Natural killer cell (primary cell): ENCODE measurements around the gene IRF4. TPM values are rescaled to one million over a fixed set of nuclear protein-coding genes. Genes with fewer than 3 reads are reported as not detected.

Experiments used
- ATAC-seq, 3 donors: fragments of 150-1000 bp in 2 of 3; fragments of 200-7000 bp in 1 of 3; cut with Tn5 transposase; 1 replicate in 1 of 3; 2 replicates in 2 of 3; pipeline ENCODE4 v1.10.0; 2021; ENCODE audit warnings: mild to moderate bottlenecking in 2 of 3, moderate library complexity in 2 of 3
- DNase-seq, 2 donors: peaks; one replicate each; pipeline versions ENCODE4 v3.0.0 to v3.0.0-alpha.2; 2013 to 2021; ENCODE audit warnings: mixed read lengths in 1 of 2
- H3K27ac ChIP-seq: one replicate; pipeline ENCODE4 v1.5.1; 2013; ENCODE audit warnings: mild to moderate bottlenecking, low read length
- H3K27me3 ChIP-seq: one replicate; pipeline ENCODE4 v1.6.1; 2013; ENCODE audit warnings: low read length; ENCODE audit not compliant: control insufficient read depth, insufficient read depth
- H3K36me3 ChIP-seq: one replicate; pipeline ENCODE4 v1.6.1; 2013; ENCODE audit warnings: low read length; ENCODE audit not compliant: control insufficient read depth, insufficient read depth
- H3K4me1 ChIP-seq: one replicate; pipeline ENCODE4 v1.6.1; 2013; ENCODE audit warnings: low read length; ENCODE audit not compliant: control insufficient read depth, insufficient read depth
- H3K4me3 ChIP-seq: one replicate; pipeline ENCODE4 v1.5.1; 2013; ENCODE audit warnings: low read length
- H3K9me3 ChIP-seq: one replicate; pipeline ENCODE4 v1.6.1; 2013; ENCODE audit warnings: low read length; ENCODE audit not compliant: control insufficient read depth, insufficient read depth
- H3K27ac Mint-ChIP-seq, 2 donors: one replicate each; pipeline ENCODE4 v1.8.0; 2022; ENCODE audit warnings: mild to moderate bottlenecking in 2 of 2, mixed read lengths in 2 of 2, moderate library complexity in 1 of 2
- H3K27me3 Mint-ChIP-seq, 2 donors: one replicate each; pipeline ENCODE4 v1.8.0; 2022; ENCODE audit warnings: low read depth in 2 of 2, mixed read lengths in 2 of 2
- H3K36me3 Mint-ChIP-seq: one replicate; pipeline ENCODE4 v1.8.0; 2022; ENCODE audit warnings: mixed read lengths
- H3K4me1 Mint-ChIP-seq, 2 donors: one replicate each; pipeline ENCODE4 v1.8.0; 2022; ENCODE audit warnings: mixed read lengths in 2 of 2
- H3K4me3 Mint-ChIP-seq: one replicate; pipeline ENCODE4 v1.8.0; 2022; ENCODE audit warnings: mild to moderate bottlenecking, moderate library complexity, mixed read lengths
- H3K9me3 Mint-ChIP-seq, 2 donors: one replicate each; pipeline ENCODE4 v1.8.0; 2022; ENCODE audit warnings: mixed read lengths in 2 of 2
- WGBS: methylation state at CpG from one replicate; pipeline ENCODE4 v1.1.7; 2013; ENCODE audit warnings: missing lambda C conversion rate; ENCODE audit not compliant: insufficient coverage; 5-methylcytosine and 5-hydroxymethylcytosine counted together
- intact Hi-C: fragments of 100-400 bp; cut with micrococcal nuclease; formaldehyde crosslinking; loops from one replicate; pipeline ENCODE4 v1.14.2; 2022
- total RNA-seq, 4 donors: library from RNA; stranded (reverse); fragments of 120-200 nt in 1 of 4; gene quantifications; one replicate each; pipeline versions ENCODE4 v1.2.3 to v1.2.4, GENCODE V29; 2013 to 2022
- TF ChIP-seq, protein P1 (sequence below): fragments of 200-600 bp; IDR thresholded peaks from one replicate; pipeline ENCODE4 v1.8.0; 2022; ENCODE audit warnings: antibody characterized with exemption

IRF4 gene
- total RNA-seq, 3 donors from 2014 or later (not counting 1 experiment from before 2014, with no cell fraction given), result 3.5 to 37.5 (median 3.5) TPM

DNA sequence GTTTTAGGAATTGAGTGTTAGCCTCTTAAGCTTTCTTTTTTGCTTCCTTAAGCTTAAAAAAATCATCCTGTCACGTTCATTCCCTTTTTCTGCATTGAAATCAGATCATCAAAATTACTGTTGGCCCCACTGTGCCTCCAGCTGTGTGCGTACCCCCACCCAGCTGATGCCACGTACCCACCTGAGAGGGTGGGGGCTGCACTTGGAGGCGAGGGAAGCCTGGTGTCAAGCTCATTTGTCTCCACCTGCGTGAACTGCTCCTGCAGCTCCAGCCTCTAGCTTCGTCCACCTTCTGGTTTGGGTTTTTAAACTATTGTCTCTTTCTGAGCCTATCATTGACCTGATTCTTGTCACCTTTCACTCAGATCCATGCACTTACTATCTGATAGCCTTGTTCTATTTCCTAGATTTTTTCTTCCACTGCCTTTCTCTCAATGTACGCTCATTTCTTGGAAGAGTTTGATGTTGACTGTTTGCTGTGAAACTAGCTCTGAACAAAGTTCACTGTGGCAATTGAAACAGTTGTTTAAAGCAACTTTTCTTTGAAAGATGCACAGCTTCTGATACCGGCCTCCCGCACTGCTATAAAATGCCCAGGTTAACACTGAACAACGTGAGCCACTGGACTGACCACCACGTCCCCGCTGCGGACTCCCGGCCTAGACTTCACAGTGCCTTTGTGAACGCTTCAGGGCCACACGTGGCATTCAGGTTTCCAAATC, 30.0 kb upstream of the IRF4 start:
- H3K36me3 ChIP-seq, result no peaks in the 10 kb centered on the region
- no peaks in the 10 kb centered on the region for H3K27me3 ChIP-seq
- H3K27ac ChIP-seq, result no peak overlapping the region
- H3K27me3 Mint-ChIP-seq, result peaks cover 0 to 4% of the 10 kb centered on the region in 2 donors
- intact Hi-C loops, result no loop called here
- ATAC-seq, result no peak
- DNase-seq, result no peak
- TF ChIP-seq, protein P1, sequence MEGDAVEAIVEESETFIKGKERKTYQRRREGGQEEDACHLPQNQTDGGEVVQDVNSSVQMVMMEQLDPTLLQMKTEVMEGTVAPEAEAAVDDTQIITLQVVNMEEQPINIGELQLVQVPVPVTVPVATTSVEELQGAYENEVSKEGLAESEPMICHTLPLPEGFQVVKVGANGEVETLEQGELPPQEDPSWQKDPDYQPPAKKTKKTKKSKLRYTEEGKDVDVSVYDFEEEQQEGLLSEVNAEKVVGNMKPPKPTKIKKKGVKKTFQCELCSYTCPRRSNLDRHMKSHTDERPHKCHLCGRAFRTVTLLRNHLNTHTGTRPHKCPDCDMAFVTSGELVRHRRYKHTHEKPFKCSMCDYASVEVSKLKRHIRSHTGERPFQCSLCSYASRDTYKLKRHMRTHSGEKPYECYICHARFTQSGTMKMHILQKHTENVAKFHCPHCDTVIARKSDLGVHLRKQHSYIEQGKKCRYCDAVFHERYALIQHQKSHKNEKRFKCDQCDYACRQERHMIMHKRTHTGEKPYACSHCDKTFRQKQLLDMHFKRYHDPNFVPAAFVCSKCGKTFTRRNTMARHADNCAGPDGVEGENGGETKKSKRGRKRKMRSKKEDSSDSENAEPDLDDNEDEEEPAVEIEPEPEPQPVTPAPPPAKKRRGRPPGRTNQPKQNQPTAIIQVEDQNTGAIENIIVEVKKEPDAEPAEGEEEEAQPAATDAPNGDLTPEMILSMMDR, result no peak
- H3K4me3 Mint-ChIP-seq, result no peak overlapping the region
- H3K27ac Mint-ChIP-seq, result no peak overlapping the region
- 84% methylated on average over 16 of the region's 16 CpGs for WGBS
- no peaks in the 10 kb centered on the region for H3K9me3 Mint-ChIP-seq
- no peaks in the 10 kb centered on the region for H3K36me3 Mint-ChIP-seq
- H3K9me3 ChIP-seq, result peaks cover 12% of the 10 kb centered on the region
- H3K4me3 ChIP-seq, result no peak overlapping the region
- peaks cover 39% of the 10 kb centered on the region for H3K4me1 ChIP-seq
- H3K4me1 Mint-ChIP-seq, result peaks cover 18 to 36% of the 10 kb centered on the region in 2 donors

GRCh38 chr6:362231-362923, 29.2 kb upstream of the IRF4 start:
- Mint-ChIP-seq H3K9me3 (no peaks in the 10 kb centered on the region), H3K36me3 (no peaks in the 10 kb centered on the region), H3K4me3 (no peak overlapping the region), H3K4me1 (peaks cover 18 to 31% of the 10 kb centered on the region in 2 donors), H3K27me3 (peaks cover 0 to 10% of the 10 kb centered on the region in 2 donors), H3K27ac (no peak overlapping the region)
- DNase-seq, result no peak
- ATAC-seq, result no peak
- 87% methylated on average over 14 of the region's 14 CpGs for WGBS
- Histone ChIP-seq H3K27me3 (no peaks in the 10 kb centered on the region), H3K4me3 (no peak overlapping the region), H3K4me1 (peaks cover 31% of the 10 kb centered on the region), H3K9me3 (peaks cover 12% of the 10 kb centered on the region), H3K27ac (no peak overlapping the region), H3K36me3 (no peaks in the 10 kb centered on the region)
- TF ChIP-seq, protein P1, result no peak
- intact Hi-C loops, result no loop called here

- TF ChIP-seq, protein P1, result no peak
- Mint-ChIP-seq H3K4me3 (no peak overlapping the region), H3K4me1 (peaks cover 16 to 26% of the 10 kb centered on the region in 2 donors), H3K27me3 (peaks cover 0 to 10% of the 10 kb centered on the region in 2 donors), H3K27ac (no peak overlapping the region), H3K36me3 (no peaks in the 10 kb centered on the region), H3K9me3 (no peaks in the 10 kb centered on the region)
- WGBS, result 82% methylated on average over 5 of the region's 5 CpGs
- Histone ChIP-seq H3K27me3 (no peaks in the 10 kb centered on the region), H3K4me1 (peaks cover 26% of the 10 kb centered on the region), H3K9me3 (peaks cover 12% of the 10 kb centered on the region), H3K27ac (no peak overlapping the region), H3K4me3 (no peak overlapping the region), H3K36me3 (no peaks in the 10 kb centered on the region)
- intact Hi-C loops, result no loop called here
- no peak for ATAC-seq
- DNase-seq, result no peak
Observed at GRCh38 chr6:362924-363249, 28.7 kb upstream of the IRF4 start.
